ENCODE results near the gene SEC23A.

DNA sequence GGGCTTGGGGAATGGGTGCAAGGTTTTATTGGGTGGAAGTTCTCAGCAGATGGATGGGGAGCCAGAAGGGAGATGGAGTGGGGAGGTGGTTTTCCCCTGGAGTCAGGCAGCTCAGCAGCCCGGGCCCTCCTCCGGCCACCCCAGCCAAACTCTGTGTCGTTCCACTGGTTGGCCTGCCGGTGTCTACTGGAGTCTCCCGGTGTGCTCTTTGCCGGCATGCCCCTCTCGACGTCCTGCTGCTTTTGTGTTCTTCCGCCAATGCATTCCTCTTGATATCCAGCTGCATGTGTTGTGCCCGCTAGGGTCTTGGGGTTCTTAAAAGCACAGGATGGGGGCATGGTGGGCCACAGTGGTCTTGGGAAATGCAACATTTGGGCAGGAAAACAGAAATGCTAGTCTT is 72.8 kb downstream of the SEC23A start:
- TF ChIP-seq POLR2A (IDR thresholded peaks at IDR 0.05; ENCODE audit: low read depth, low read length) (no peak), POLR2AphosphoS5 (IDR thresholded peaks at IDR 0.05; ENCODE audit: low read depth, low read length) (no peak)

Measured in GM12891 (cell line).